ENCODE data around the gene MUC12. TPM values are rescaled to one million over a fixed set of nuclear protein-coding genes. Genes with fewer than 3 reads are reported as not detected.

Gene MUC12
- total and polyA plus RNA-seq, 9 of the 15 experiments (the other 6 are each of a cell fraction or from before 2014, with no cell fraction given): 0.23 to 1.2 (median 0.79) TPM; not detected in 1

GRCh38 chr7:101020444-101020843, 51.1 kb downstream of the MUC12 start (continued):
- TF ChIP-seq CTCFL (IDR thresholded peaks at IDR 0.05; ENCODE audit: borderline replicate concordance, insufficient read depth, low read depth, low read length, poor library complexity, severe bottlenecking): no peak

- WGBS (ENCODE audit: insufficient coverage, low coverage, missing lambda C conversion rate): 0% methylated on average over 3 of the region's 3 CpGs
- POLR2A ChIA-PET: interaction anchor here (0.6 to 0.8 kb wide), 2 partner anchors 11 to 233 kb away, joined by 3 read pairs; no protein-coding TSS in a partner anchor
Measured at GRCh38 chr7:101021703-101022102, 52.3 kb downstream of the MUC12 start.

More at GRCh38 chr7:101021703-101022102, 52.3 kb downstream of the MUC12 start:
- FAIRE-seq (no peak), ATAC-seq (no peak), DNase-seq (ENCODE audit: extremely low read depth in 1 of 4, low spot score in 3 of 4) (peak in 1 of 4 experiments; percentile 5)
- Histone ChIP-seq H3K36me3 (ENCODE audit: control insufficient read depth, insufficient read depth, low read length) (no peaks in the 10 kb centered on the region), H3K9me1 (ENCODE audit: control insufficient read depth, insufficient read depth, low read length) (no peaks in the 10 kb centered on the region), H4K20me1 (replicated peaks; ENCODE audit: control insufficient read depth, insufficient read depth, low read length) (no peaks in the 10 kb centered on the region), H3K27me3 (ENCODE audit: control insufficient read depth in 2 of 2, insufficient read depth in 2 of 2, low read length in 2 of 2) (peaks cover 0 to 31% of the 10 kb centered on the region in 2 experiments; a peak in 3 of 5 replicates), H3K4me1 (replicated peaks in 1 of 2; ENCODE audit: control insufficient read depth in 2 of 2, insufficient read depth in 2 of 2, low read length in 2 of 2) (peaks cover 5 to 15% of the 10 kb centered on the region in 2 experiments; a peak in 4 of 5 replicates), H3K79me2 (ENCODE audit: control insufficient read depth, insufficient read depth, low read length) (no peaks in the 10 kb centered on the region), H3K9me3 (replicated peaks; ENCODE audit: control insufficient read depth, insufficient read depth, low read depth, low read length) (no peaks in the 10 kb centered on the region), H3K4me3 (no peak overlapping the region), H3K4me2 (ENCODE audit: insufficient read depth, low read length) (no peak overlapping the region), H3K9ac (ENCODE audit: insufficient read depth in 1 of 2, low read depth in 2 of 2, low read length in 2 of 2) (no peak overlapping the region), H3K27ac (ENCODE audit: extremely low read depth, low read depth, low read length) (no peak overlapping the region), H2AFZ (ENCODE audit: low read depth, low read length) (no peak overlapping the region)
- intact Hi-C loops (cut with micrococcal nuclease) (no loop called here), in situ Hi-C loops (cut with MboI) (no loop called here)
- no TSS peak for BruUV-seq (replicated peaks)
- CTCF ChIA-PET (ENCODE audit: low intra/inter-chr PET ratio): no interaction called here
- TF ChIP-seq NR1H2 (CRISPR knock-in tag; IDR thresholded peaks at IDR 0.05): no peak
- TF ChIP-seq RUNX1 (IDR thresholded peaks at IDR 0.05; ENCODE audit: low read depth): no peak
- no peak for TF ChIP-seq ZBTB2 (IDR thresholded peaks at IDR 0.05)
- no peak for TF ChIP-seq ELK1 (CRISPR knock-in tag; IDR thresholded peaks at IDR 0.05)
- TF ChIP-seq ZBTB7A (IDR thresholded peaks at IDR 0.05; ENCODE audit: borderline replicate concordance, control insufficient read depth, low read depth, low read length): no peak
- TF ChIP-seq ZNF561 (CRISPR knock-in tag; conservative IDR thresholded peaks at IDR 0.05): no peak
- no peak for TF ChIP-seq ZNF449 (CRISPR knock-in tag; IDR thresholded peaks at IDR 0.05)
- no peak for TF ChIP-seq ZNF146 (CRISPR knock-in tag; IDR thresholded peaks at IDR 0.05; ENCODE audit: unreplicated experiment)
- no peak for TF ChIP-seq LARP7 (IDR thresholded peaks at IDR 0.05)

All from K562 (cell line).